CD4-positive, alpha-beta T cell treated with Interleukin-1 beta for 1 hour (primary cell): ENCODE measurements around the gene TULP1.
"Not testable (repeated sequence)": the region's sequence is repeated elsewhere in the genome, so short reads cannot be mapped to it uniquely, and the experiment has no call there.

Source experiments
- DNase-seq, 2 donors: peaks; one replicate each; pipeline ENCODE4 v3.0.0-alpha.2; 2020 to 2022

TULP1 gene

GRCh38 chr6:35519313-35520015, 6.8 kb upstream of the TULP1 start:
- DNase-seq: no peak

- DNase-seq: no peak
Observed at GRCh38 chr6:35518566-35519312, 6.0 kb upstream of the TULP1 start.

- not testable (repeated sequence) for DNase-seq
Observed at GRCh38 chr6:35517978-35518377, 5.3 kb upstream of the TULP1 start.

- no peak for DNase-seq
Observed at GRCh38 chr6:35516712-35517111, 4.0 kb upstream of the TULP1 start.

- DNase-seq: not testable (repeated sequence)
Observed at GRCh38 chr6:35515939-35516338, 3.2 kb upstream of the TULP1 start.

GRCh38 chr6:35514587-35514986, 1.9 kb upstream of the TULP1 start:
- DNase-seq: no peak

- DNase-seq: no peak
Observed at GRCh38 chr6:35512006-35512405, 690 bp downstream of the TULP1 start.

- DNase-seq: no peak
Observed at GRCh38 chr6:35511562-35511941, 1.1 kb downstream of the TULP1 start.

GRCh38 chr6:35510916-35511561, 1.7 kb downstream of the TULP1 start:
- no peak for DNase-seq

GRCh38 chr6:35508542-35508941, 4.2 kb downstream of the TULP1 start:
- no peak for DNase-seq

GRCh38 chr6:35508027-35508426, 4.7 kb downstream of the TULP1 start:
- DNase-seq: no peak

GRCh38 chr6:35507221-35507620, 5.5 kb downstream of the TULP1 start:
- no peak for DNase-seq

GRCh38 chr6:35506536-35506935, 6.2 kb downstream of the TULP1 start:
- DNase-seq: no peak

GRCh38 chr6:35505999-35506412, 6.7 kb downstream of the TULP1 start:
- no peak for DNase-seq

GRCh38 chr6:35503534-35503933, 9.2 kb downstream of the TULP1 start:
- no peak for DNase-seq

- DNase-seq: no peak
Observed at GRCh38 chr6:35501784-35502183, 10.9 kb downstream of the TULP1 start.

GRCh38 chr6:35500782-35501181, 11.9 kb downstream of the TULP1 start:
- no peak for DNase-seq

GRCh38 chr6:35499372-35499771, 13.3 kb downstream of the TULP1 start:
- no peak for DNase-seq

GRCh38 chr6:35498422-35499067, 14.2 kb downstream of the TULP1 start:
- DNase-seq: no peak

- DNase-seq: peak; percentile 33 to 46
Observed at GRCh38 chr6:35497571-35498421, 14.9 kb downstream of the TULP1 start.

GRCh38 chr6:35496841-35497570, 15.7 kb downstream of the TULP1 start, which contains the start of gene TEAD3:
Gene TEAD3 (minus strand): TSS chr6:35497079.
- DNase-seq: peak; percentile 49 to 59
